ENCODE results near the gene TAF4B. TPM values are rescaled to one million over a fixed set of nuclear protein-coding genes. Genes with fewer than 3 reads are reported as not detected.

TAF4B gene
- total and polyA plus RNA-seq, 10 of the 15 experiments (the other 5 are each of a cell fraction or from before 2014, with no cell fraction given) = 2.3 to 15.0 (median 12.2) TPM

DNA sequence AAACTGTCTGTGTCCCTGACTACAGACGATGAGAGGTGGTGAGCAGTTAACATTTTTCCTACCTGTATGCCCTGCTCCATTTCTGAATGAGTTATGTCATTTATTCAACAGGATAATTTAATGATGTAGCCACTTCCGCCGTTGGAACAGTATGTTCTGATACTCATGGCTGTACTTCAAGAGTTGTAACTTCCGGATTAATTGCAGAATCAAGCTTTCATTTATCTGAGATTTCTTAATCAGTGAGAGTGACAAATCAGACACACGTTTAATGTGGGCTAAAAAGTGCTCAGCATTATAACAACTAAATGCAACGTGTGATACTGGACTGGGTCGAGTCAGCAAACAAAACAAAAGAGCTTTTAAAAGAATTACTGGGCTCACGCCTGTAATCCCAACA is 214.4 kb downstream of the TAF4B start:
- TF ChIP-seq SPI1 (IDR thresholded peaks at IDR 0.05; ENCODE audit: borderline replicate concordance, insufficient read depth, low read depth, low read length) (no peak), GABPA (IDR thresholded peaks at IDR 0.05; ENCODE audit: low read depth) (no peak), ZNF24 (IDR thresholded peaks at IDR 0.05) (no peak)
- TF ChIP-seq, protein P1, sequence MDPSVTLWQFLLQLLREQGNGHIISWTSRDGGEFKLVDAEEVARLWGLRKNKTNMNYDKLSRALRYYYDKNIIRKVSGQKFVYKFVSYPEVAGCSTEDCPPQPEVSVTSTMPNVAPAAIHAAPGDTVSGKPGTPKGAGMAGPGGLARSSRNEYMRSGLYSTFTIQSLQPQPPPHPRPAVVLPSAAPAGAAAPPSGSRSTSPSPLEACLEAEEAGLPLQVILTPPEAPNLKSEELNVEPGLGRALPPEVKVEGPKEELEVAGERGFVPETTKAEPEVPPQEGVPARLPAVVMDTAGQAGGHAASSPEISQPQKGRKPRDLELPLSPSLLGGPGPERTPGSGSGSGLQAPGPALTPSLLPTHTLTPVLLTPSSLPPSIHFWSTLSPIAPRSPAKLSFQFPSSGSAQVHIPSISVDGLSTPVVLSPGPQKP (IDR thresholded peaks at IDR 0.05; ENCODE audit: low read depth, low read length) = no peak
- RAD21 ChIA-PET (ENCODE audit: unreplicated experiment) = interaction anchor here (0.8 to 3.7 kb wide), 3 partner anchors 9 to 57 kb away, joined by 3 to 12 read pairs (median 5); no protein-coding TSS in a partner anchor
- Histone ChIP-seq H3K79me2 (ENCODE audit: control insufficient read depth, insufficient read depth, low read length) (no peaks in the 10 kb centered on the region), H2AFZ (ENCODE audit: control insufficient read depth, low read depth, low read length) (no peak overlapping the region), H3K4me3 (no peak overlapping the region), H3K4me2 (ENCODE audit: control insufficient read depth, insufficient read depth) (no peak overlapping the region), H3K36me3 (ENCODE audit: control insufficient read depth in 2 of 2, insufficient read depth in 2 of 2, low read length in 1 of 2) (no peaks in the 10 kb centered on the region), H3K27ac (ENCODE audit: control insufficient read depth, insufficient read depth) (no peak overlapping the region), H3K4me1 (ENCODE audit: control insufficient read depth, insufficient read depth, low read length) (peaks cover 10% of the 10 kb centered on the region; the same call in 1 of the 2 replicates), H3K9me3 (replicated peaks; ENCODE audit: control insufficient read depth, insufficient read depth, low read length) (no peaks in the 10 kb centered on the region; the same call in 1 of the 3 replicates), H3K9ac (ENCODE audit: control insufficient read depth, insufficient read depth, low read length) (no peak overlapping the region), H3K27me3 (replicated peaks in 1 of 2; ENCODE audit: control insufficient read depth in 2 of 2, insufficient read depth in 2 of 2, low read length in 1 of 2) (no peaks in the 10 kb centered on the region), H4K20me1 (ENCODE audit: control insufficient read depth, insufficient read depth) (no peaks in the 10 kb centered on the region)
- FAIRE-seq (no peak), ATAC-seq (no peak), DNase-seq (ENCODE audit: low read depth, low spot score) (no peak)
- CTCF ChIA-PET = interaction anchor here (0.5 to 3.8 kb wide), 7 partner anchors 9 to 602 kb away, joined by 3 to 12 read pairs (median 4); no protein-coding TSS in a partner anchor
- SMC1A ChIA-PET (ENCODE audit: uncharacterized antibody, unreplicated experiment) = interaction anchor here (1.2 to 3.5 kb wide), 5 partner anchors 8 to 129 kb away, joined by 3 to 23 read pairs (median 20); no protein-coding TSS in a partner anchor
- POLR2A ChIA-PET = interaction anchor here (0.6 to 1.1 kb wide), 3 partner anchors 9 to 30 kb away, joined by 3 read pairs; no protein-coding TSS in a partner anchor
- intact Hi-C loops (cut with micrococcal nuclease; ENCODE audit: unreplicated experiment) = no loop called here
- in situ Hi-C loops (cut with MboI) = no loop called here
- BruUV-seq (replicated peaks) = no TSS peak
- WGBS (ENCODE audit: insufficient coverage, insufficient replicate concordance, low lambda C conversion rate, missing lambda C conversion rate) = 65% methylated on average over 8 of the region's 8 CpGs

Small RNA genes lying within 50 kb of the gene (small RNA-seq; reads per million reads assigned to genes)
- not detected for gene RNU6-1289P

Other genes starting within 250 kb of the TAF4B start
- gene SS18, start 135.8 kb upstream of the TAF4B start, total RNA-seq (2014; rRNA removed) = 94.7 and 101 TPM in 2 replicates
- 93.9 and 97.0 TPM in 2 replicates for gene SS18, start 135.8 kb upstream of the TAF4B start, total RNA-seq (2014; rRNA removed; fragmentation: Illumina TruSeq; extraction: Trizol)
- 56.7 and 58.1 TPM in 2 replicates for gene SS18, start 135.8 kb upstream of the TAF4B start, total RNA-seq (2021)
- gene SS18, start 135.8 kb upstream of the TAF4B start, polyA plus RNA-seq (2011; rRNA removed) = 149 and 153 TPM in 2 replicates
- gene SS18, start 135.8 kb upstream of the TAF4B start, polyA plus RNA-seq (2014; fragmentation: Illumina TruSeq; extraction: Trizol) = 93.1 and 105 TPM in 2 replicates
- gene SS18, start 135.8 kb upstream of the TAF4B start, polyA plus RNA-seq (2014; fragmentation: Nextera tagmentation; extraction: Ambion mirVana) = 10 to 100 TPM; 16.6 to 34.4 TPM
- 89.1 and 100.0 TPM in 2 replicates for gene SS18, start 135.8 kb upstream of the TAF4B start, polyA plus RNA-seq (2014; rRNA removed)
- 10 to 100 TPM; 67.1 to 70.4 TPM for gene SS18, start 135.8 kb upstream of the TAF4B start, polyA plus RNA-seq (2016; fragmentation: Nextera tagmentation; extraction: Ambion mirVana)
- not detected in 2 replicates for gene PSMA8, start 92.6 kb upstream of the TAF4B start, total RNA-seq (2014; rRNA removed)
- not detected in 2 replicates for gene PSMA8, start 92.6 kb upstream of the TAF4B start, total RNA-seq (2014; rRNA removed; fragmentation: Illumina TruSeq; extraction: Trizol)
- gene PSMA8, start 92.6 kb upstream of the TAF4B start, total RNA-seq (2021) = not detected in 2 replicates
- gene PSMA8, start 92.6 kb upstream of the TAF4B start, polyA plus RNA-seq (2011; rRNA removed) = 0.13 and 0.15 TPM in 2 replicates
- 0.07 TPM in 1 of 2 replicates, not detected in the other for gene PSMA8, start 92.6 kb upstream of the TAF4B start, polyA plus RNA-seq (2014; fragmentation: Illumina TruSeq; extraction: Trizol)
- under 1 TPM; 0.07 to 0.11 TPM for gene PSMA8, start 92.6 kb upstream of the TAF4B start, polyA plus RNA-seq (2014; fragmentation: Nextera tagmentation; extraction: Ambion mirVana)
- not detected in 2 replicates for gene PSMA8, start 92.6 kb upstream of the TAF4B start, polyA plus RNA-seq (2014; rRNA removed)
- gene PSMA8, start 92.6 kb upstream of the TAF4B start, polyA plus RNA-seq (2016; fragmentation: Nextera tagmentation; extraction: Ambion mirVana) = not detected

Data from GM12878 (cell line).